WTC11 (cell line): ENCODE measurements around the gene PPP4R3B.
"Not testable (repeated sequence)": the region's sequence is repeated elsewhere in the genome, so short reads cannot be mapped to it uniquely, and the experiment has no call there.

Source experiments
- ATF1 ChIP-seq: sonication (generic); formaldehyde crosslinking; IDR thresholded peaks from 2 replicates; pipeline ENCODE4 v1.8.1; 2023; ENCODE audit warnings: mild to moderate bottlenecking, moderate library complexity, missing genetic modification reagents
- ATF2 ChIP-seq: sonication (generic); formaldehyde crosslinking; IDR thresholded peaks from 2 replicates; pipeline ENCODE4 v1.8.1; 2022; ENCODE audit warnings: low read depth, missing genetic modification reagents, borderline replicate concordance
- ATF6 ChIP-seq: sonication (generic); formaldehyde crosslinking; IDR thresholded peaks from 2 replicates; pipeline ENCODE4 v1.8.1; 2023; ENCODE audit warnings: mild to moderate bottlenecking, missing genetic modification reagents
- CREB1 ChIP-seq: sonication (generic); formaldehyde crosslinking; IDR thresholded peaks from 2 replicates; pipeline ENCODE4 v1.8.0; 2023; ENCODE audit warnings: mild to moderate bottlenecking, missing genetic modification reagents
- CTCF ChIP-seq: fragments of 200-600 bp; IDR thresholded peaks from 2 replicates; pipeline ENCODE4 v1.8.0; 2022; ENCODE audit warnings: antibody characterized with exemption
- E2F5 ChIP-seq: sonication (generic); formaldehyde crosslinking; IDR thresholded peaks from 2 replicates; pipeline ENCODE4 v1.8.1; 2022; ENCODE audit warnings: mild to moderate bottlenecking, moderate library complexity, missing genetic modification reagents
- EMX1 ChIP-seq: fragments of 250-450 bp; sonication (Bioruptor Pico); IDR thresholded peaks from 2 replicates; pipeline ENCODE4 v1.8.0; 2021; ENCODE audit warnings: mild to moderate bottlenecking
- NFYB ChIP-seq: sonication (generic); formaldehyde crosslinking; conservative IDR thresholded peaks from 2 replicates; pipeline ENCODE4 v1.8.0; 2022; ENCODE audit warnings: low read depth, missing genetic modification reagents
- RORB ChIP-seq: fragments of 250-450 bp; sonication (Bioruptor Pico); IDR thresholded peaks from 2 replicates; pipeline ENCODE4 v1.9.0; 2021; ENCODE audit warnings: mild to moderate bottlenecking
- STAT6 ChIP-seq: sonication (generic); formaldehyde crosslinking; conservative IDR thresholded peaks from 2 replicates; pipeline ENCODE4 v1.8.1; 2023; ENCODE audit warnings: mild to moderate bottlenecking, low read depth, missing genetic modification reagents, moderate library complexity
- TEAD1 ChIP-seq: sonication (generic); formaldehyde crosslinking; IDR thresholded peaks from 2 replicates; pipeline ENCODE4 v1.8.0; 2022; ENCODE audit warnings: mild to moderate bottlenecking, missing genetic modification reagents
- TEAD4 ChIP-seq: sonication (generic); formaldehyde crosslinking; IDR thresholded peaks from 2 replicates; pipeline ENCODE4 v1.8.0; 2022; ENCODE audit warnings: mild to moderate bottlenecking, missing genetic modification reagents
- ZNF396 ChIP-seq: fragments of 250-450 bp; sonication (Bioruptor Pico); IDR thresholded peaks from 2 replicates; pipeline ENCODE4 v1.8.0; 2021; ENCODE audit warnings: mild to moderate bottlenecking, moderate library complexity, borderline replicate concordance
- ZNF512 ChIP-seq: sonication (generic); formaldehyde crosslinking; IDR thresholded peaks from 2 replicates; pipeline ENCODE4 v1.8.1; 2022; ENCODE audit warnings: missing genetic modification reagents, borderline replicate concordance

GRCh38 chr2:55569002-55569401 lies 48.4 kb downstream of the PPP4R3B start:
- TF ChIP-seq CTCF; TEAD4 (CRISPR knock-in tag); STAT6 (CRISPR knock-in tag); ATF2; CREB1 (CRISPR knock-in tag); ATF1; NFYB (CRISPR knock-in tag); TEAD1 (CRISPR knock-in tag); ATF6 (CRISPR knock-in tag); RORB (CRISPR knock-in tag); ZNF396; E2F5 (CRISPR knock-in tag); ZNF512 (CRISPR knock-in tag); EMX1 (CRISPR knock-in tag): not testable (repeated sequence)
